Heart right ventricle (tissue), 16 donors: ENCODE data around the gene CDH10. TPM values are rescaled to one million over a fixed set of nuclear protein-coding genes. Genes with fewer than 3 reads are reported as not detected.

Experiments
- ATAC-seq, 8 donors: fragments of 200-7000 bp; cut with Tn5 transposase; one replicate each; pipeline ENCODE4 v1.9.1; 2020; ENCODE audit warnings: mild to moderate bottlenecking in 8 of 8, moderate library complexity in 8 of 8, moderate number of reproducible peaks in 1 of 8
- DNase-seq, 2 donors: peaks; one replicate each; pipeline ENCODE4 v3.0.0-alpha.2; 2020
- H3K27ac ChIP-seq, 10 donors: fragments of 200-600 bp; sonication (generic) in 2 of 10; one replicate each; pipeline versions ENCODE4 v1.5.0 to v1.8.0; 2020 to 2022; ENCODE audit warnings: mild to moderate bottlenecking in 3 of 10
- H3K27me3 ChIP-seq, 7 donors: fragments of 200-600 bp; one replicate each; pipeline ENCODE4 v1.8.0; 2021 to 2022; ENCODE audit warnings: mild to moderate bottlenecking in 2 of 7
- H3K36me3 ChIP-seq, 9 donors: fragments of 200-600 bp; sonication (generic) in 1 of 9; one replicate each; pipeline versions ENCODE4 v1.5.0 to v1.8.0; 2020 to 2022; ENCODE audit warnings: mild to moderate bottlenecking in 2 of 9
- H3K4me1 ChIP-seq, 9 donors: fragments of 200-600 bp; sonication (generic) in 1 of 9; one replicate each; pipeline versions ENCODE4 v1.5.0 to v1.8.0; 2020 to 2022; ENCODE audit warnings: mild to moderate bottlenecking in 4 of 9
- H3K4me3 ChIP-seq, 10 donors: fragments of 200-600 bp; sonication (generic) in 2 of 10; one replicate each; pipeline versions ENCODE4 v1.5.0 to v1.8.0; 2020 to 2022; ENCODE audit warnings: mild to moderate bottlenecking in 7 of 10, moderate library complexity in 2 of 10
- H3K9me3 ChIP-seq, 11 donors: fragments of 200-600 bp in 10 of 11; sonication (generic) in 2 of 11; one replicate each; pipeline versions ENCODE4 v1.5.0 to v1.8.0; 2013 to 2022; ENCODE audit warnings: mild to moderate bottlenecking in 2 of 11, control low read depth in 1 of 11, moderate library complexity in 1 of 11
- CTCF ChIP-seq, 9 donors: fragments of 200-600 bp; sonication (generic) in 2 of 9; IDR thresholded peaks; one replicate each; pipeline versions ENCODE4 v1.5.0 to v1.8.0; 2021 to 2022; ENCODE audit warnings: antibody characterized with exemption in 9 of 9, mild to moderate bottlenecking in 5 of 9, moderate library complexity in 1 of 9
- WGBS, 2 donors: extraction: QIAGEN DNeasy Blood & Tissue Kit; methylation state at CpG; one replicate each; pipeline ENCODE4 v1.1.7; 2013; ENCODE audit warnings: inconsistent platforms in 1 of 2; 5-methylcytosine and 5-hydroxymethylcytosine counted together
- intact Hi-C, 10 donors: fragments of 100-400 bp; cut with DNase I; formaldehyde crosslinking; loops; one replicate each; pipeline versions ENCODE4 v1.11.1 to v1.14.2; 2022
- polyA plus RNA-seq, 2 donors: library from polyadenylated mRNA; stranded (reverse); fragments of 200-250 nt; gene quantifications; one replicate each; pipeline ENCODE4 v1.2.3, GENCODE V29; 2013
- total RNA-seq, 10 donors: library from RNA; stranded (reverse); fragmentation: NEBNext Ultra II Directional in 3 of 10; extraction: Animal tissue kit (Norgen Biotek cat#: 25700) in 3 of 10; gene quantifications; one replicate each; pipeline versions ENCODE4 v1.2.1 to v1.2.4, GENCODE V29; 2021 to 2023
- donor health status: Arrhythmogenic right ventricular cardiomyopathy.
- donor health status: ischemic (EF 13 %, LVEDD 7.1; RV severe dilation, severe dysfunction).
- donor health status: healthy with polysubstance abuse.
- donor health status: DM: no; HTN: yes; CAD: no.
- donor health status: DM: no; HTN: no; CAD: no.
- donor health status: ischemic (EF 25% LVEDD 6.9; RV normal size, moderate dysfunction).
- donor health status: ischemic (EF 25% LVEDD 5.7; RV mildly dilated, moderate dysfunction).
- donor health status: healthy.
- donor health status: DM: yes; HTN: yes; CAD: no.
- donor health status: Ischemic cardiomyopathy.
- donor health status: ischemic (EF 35%, LVEDD 5.7; RV mildly dilated, moderate dysfunction).
- donor health status: nonischemic (EF 11% LVEDD 7.7; RV severe dilation, severe dysfunction).
- donor health status: DM: yes; HTN: yes; CAD: no.
- donor health status: PGD.
- donor health status: ischemic (EF 29% LVEDD 5.4; RV normal size, mild dysfunction).
- donor health status: nonischemic (EF 23%, LVEDD 6.1; RV moderate dilation, normal function).

CDH10 gene
- total and polyA plus RNA-seq, 12 donors = 0.08 TPM; not detected in 11

- ATAC-seq (no peak), DNase-seq (no peak)
- intact Hi-C loops = no loop called here
- no peak for TF ChIP-seq CTCF (IDR thresholded peaks at IDR 0.05)
- Histone ChIP-seq H3K4me3 (no peak overlapping the region), H3K27ac (no peak overlapping the region), H3K4me1 (no peaks in the 10 kb centered on the region), H3K27me3 (no peaks in the 10 kb centered on the region), H3K36me3 (no peaks in the 10 kb centered on the region), H3K9me3 (no peaks in the 10 kb centered on the region)
These were observed 134.2 kb downstream of the CDH10 start for GRCh38 chr5:24510523-24510988.

GRCh38 chr5:24509943-24510342, 134.8 kb downstream of the CDH10 start:
- Histone ChIP-seq H3K27ac (no peak overlapping the region), H3K27me3 (no peaks in the 10 kb centered on the region), H3K36me3 (no peaks in the 10 kb centered on the region), H3K9me3 (no peaks in the 10 kb centered on the region), H3K4me3 (no peak overlapping the region), H3K4me1 (no peaks in the 10 kb centered on the region)
- DNase-seq = no peak
- intact Hi-C loops = no loop called here
- ATAC-seq = no peak
- TF ChIP-seq CTCF (IDR thresholded peaks at IDR 0.05) = no peak
- WGBS, 2 donors = 80 to 82% methylated on average over 3 of the region's 3 CpGs

GRCh38 chr5:24505258-24505657, 139.5 kb downstream of the CDH10 start:
- DNase-seq (no peak), ATAC-seq (no peak)
- intact Hi-C loops = no loop called here
- Histone ChIP-seq H3K27ac (no peak overlapping the region), H3K4me3 (no peak overlapping the region), H3K4me1 (no peaks in the 10 kb centered on the region), H3K36me3 (no peaks in the 10 kb centered on the region), H3K27me3 (no peaks in the 10 kb centered on the region), H3K9me3 (no peaks in the 10 kb centered on the region)
- TF ChIP-seq CTCF (IDR thresholded peaks at IDR 0.05) = no peak

GRCh38 chr5:24497591-24498157, 147.1 kb downstream of the CDH10 start:
- Histone ChIP-seq H3K9me3 (no peaks in the 10 kb centered on the region), H3K27me3 (no peaks in the 10 kb centered on the region), H3K4me1 (no peaks in the 10 kb centered on the region), H3K4me3 (no peak overlapping the region), H3K36me3 (no peaks in the 10 kb centered on the region), H3K27ac (no peak overlapping the region)
- DNase-seq (no peak), ATAC-seq (no peak)
- no peak for TF ChIP-seq CTCF (IDR thresholded peaks at IDR 0.05)
- intact Hi-C loops = no loop called here
- 58 to 64% methylated on average over 5 of the region's 5 CpGs for WGBS, 2 donors
